AG10803 (cell line): Measurements from ENCODE around the gene SHISAL2B.

Source experiments
- DNase-seq: peaks from one replicate; pipeline ENCODE4 v3.0.0; 2010; ENCODE audit warnings: low read depth
- H3K4me3 ChIP-seq: 2 replicates; pipeline ENCODE4 v1.5.1; 2011; ENCODE audit warnings: mild to moderate bottlenecking, low read length, control low read depth
- CTCF ChIP-seq: conservative IDR thresholded peaks from 2 replicates; pipeline ENCODE4 v1.5.1; 2011; ENCODE audit warnings: mild to moderate bottlenecking, low read length, control low read depth, inconsistent platforms

The SHISAL2B gene

GRCh38 chr5:64759960-64760660 lies 69.8 kb downstream of the SHISAL2B start:
- TF ChIP-seq CTCF: no peak
- DNase-seq: no peak
- no peak overlapping the region for H3K4me3 ChIP-seq

- no peak for TF ChIP-seq CTCF
- H3K4me3 ChIP-seq: no peak overlapping the region
- DNase-seq: no peak
Measured at GRCh38 chr5:64763948-64764503, 73.7 kb downstream of the SHISAL2B start.

- no peak overlapping the region for H3K4me3 ChIP-seq
- TF ChIP-seq CTCF: no peak
- DNase-seq: peak; percentile 13
Measured at GRCh38 chr5:64765804-64766504, 75.7 kb downstream of the SHISAL2B start.

- no peak for DNase-seq
- no peak for TF ChIP-seq CTCF
Measured at GRCh38 chr5:64766941-64767340, 76.6 kb downstream of the SHISAL2B start.

More at GRCh38 chr5:64766941-64767340, 76.6 kb downstream of the SHISAL2B start:
- H3K4me3 ChIP-seq: peak overlapping the region; percentile 91
